Endothelial cell of umbilical vein (primary cell): ENCODE measurements around the gene SLC35F2. TPM values are rescaled to one million over a fixed set of nuclear protein-coding genes. Genes with fewer than 3 reads are reported as not detected.

Experiments
- BruUV-seq: library from RNA; stranded (reverse); fragments of 400-500 nt; replicated peaks from 2 replicates; lab custom pipeline; 2021; lab: Mats Ljungman, UMichigan
- CTCF ChIA-PET: fragments of 300-600, 350-600 bp; sonication (Branson Sonifier 250); formaldehyde crosslinking; loops from one replicate; lab custom pipeline; 2021; ENCODE audit warnings: antibody characterized with exemption, inconsistent platforms; lab: Charles Lee
- POLR2A ChIA-PET: fragments of 300-600, 350-600 bp; sonication (Branson Sonifier 250); formaldehyde crosslinking; loops from one replicate; lab custom pipeline; 2021; ENCODE audit warnings: antibody characterized with exemption, inconsistent platforms; lab: Charles Lee
- DNase-seq: peaks from one replicate; pipeline ENCODE4 v3.0.0-alpha.2; 2011; ENCODE audit warnings: low read depth, low spot score
- FAIRE-seq: peaks from 2 replicates; lab custom pipeline; 2011; peaks lifted over from hg19 to GRCh38; lab: Jason Lieb, UNC
- H2AFZ ChIP-seq: 2 replicates; pipeline ENCODE4 v1.6.0; 2012; ENCODE audit warnings: low read depth, low read length, control low read depth, inconsistent platforms
- H3K27ac ChIP-seq: 2 replicates; pipeline ENCODE4 v1.5.1; 2011; ENCODE audit warnings: low read depth, mild to moderate bottlenecking, control low read depth, low read length, moderate library complexity; ENCODE audit not compliant: insufficient read depth
- H3K27me3 ChIP-seq, 2 experiments: 2 replicates each; pipeline versions ENCODE4 v1.6.0 to v1.6.1; 2011; ENCODE audit warnings: low read length in 2 of 2, mixed read lengths in 1 of 2; ENCODE audit not compliant: control insufficient read depth in 2 of 2, insufficient read depth in 2 of 2
- H3K36me3 ChIP-seq, 2 experiments: 2 replicates in 1 of 2; 3 replicates in 1 of 2; pipeline ENCODE4 v1.5.1; 2011; ENCODE audit warnings: low read length in 2 of 2, mild to moderate bottlenecking in 1 of 2, moderate library complexity in 1 of 2; ENCODE audit not compliant: control insufficient read depth in 2 of 2, insufficient read depth in 2 of 2; ENCODE audit errors: extremely low read depth in 1 of 2
- H3K4me1 ChIP-seq: 3 replicates; pipeline ENCODE4 v1.5.1; 2011; ENCODE audit warnings: mild to moderate bottlenecking, low read length; ENCODE audit not compliant: control insufficient read depth, insufficient read depth; ENCODE audit errors: extremely low read depth
- H3K4me2 ChIP-seq: 2 replicates; pipeline ENCODE4 v1.6.1; 2011; ENCODE audit warnings: low read length, control low read depth, mixed read lengths; ENCODE audit not compliant: insufficient read depth
- H3K4me3 ChIP-seq, 3 experiments: fragments of 200-600 bp in 1 of 3; sonication (generic), shearing (Covaris generic) in 1 of 3; replicated peaks in 1 of 3; 2 replicates each; pipeline ENCODE4 v1.5.1; 2011 to 2016; ENCODE audit warnings: control low read depth in 3 of 3, low read length in 3 of 3, mild to moderate bottlenecking in 2 of 3, inconsistent platforms in 1 of 3, low read depth in 1 of 3, moderate library complexity in 1 of 3; ENCODE audit not compliant: insufficient read depth in 1 of 3
- H3K79me2 ChIP-seq: 2 replicates; pipeline ENCODE4 v1.6.0; 2012; ENCODE audit warnings: low read length, inconsistent platforms; ENCODE audit not compliant: control insufficient read depth, insufficient read depth
- H3K9ac ChIP-seq: replicated peaks from 2 replicates; pipeline ENCODE3; 2011; ENCODE audit warnings: low read length, control low read depth; ENCODE audit not compliant: insufficient read depth; ENCODE audit errors: extremely low read depth
- H3K9me1 ChIP-seq: replicated peaks from 3 replicates; pipeline ENCODE4 v1.6.0; 2011; ENCODE audit warnings: mild to moderate bottlenecking, low read length; ENCODE audit not compliant: control insufficient read depth, insufficient read depth; ENCODE audit errors: extremely low read depth
- H3K9me3 ChIP-seq: replicated peaks from 2 replicates; pipeline ENCODE4 v1.5.1; 2012; ENCODE audit warnings: low read length, inconsistent platforms; ENCODE audit not compliant: control insufficient read depth, insufficient read depth
- H4K20me1 ChIP-seq: replicated peaks from 2 replicates; pipeline ENCODE3; 2011; ENCODE audit warnings: mild to moderate bottlenecking, low read length; ENCODE audit not compliant: control insufficient read depth, insufficient read depth; ENCODE audit errors: extremely low read depth
- CTCF ChIP-seq, 2 donors: IDR thresholded peaks; 1 replicate in 1 of 2; 2 replicates in 1 of 2; pipeline ENCODE4 v1.5.1; 2011; ENCODE audit warnings: low read length in 2 of 2, mild to moderate bottlenecking in 2 of 2, moderate library complexity in 2 of 2, control low read depth in 1 of 2, inconsistent platforms in 1 of 2, low read depth in 1 of 2; ENCODE audit not compliant: insufficient read depth in 1 of 2; ENCODE audit errors: extremely low read depth in 1 of 2
- EZH2 ChIP-seq: IDR thresholded peaks from 2 replicates; pipeline ENCODE4 v1.6.1; 2012; ENCODE audit warnings: borderline replicate concordance, low read depth, mild to moderate bottlenecking, moderate library complexity, low read length, inconsistent platforms; ENCODE audit not compliant: severe bottlenecking
- FOS ChIP-seq: IDR thresholded peaks from 2 replicates; pipeline ENCODE4 v1.6.1; 2011; ENCODE audit warnings: mild to moderate bottlenecking, low read length, moderate library complexity, borderline replicate concordance; ENCODE audit not compliant: insufficient read depth
- GATA2 ChIP-seq: IDR thresholded peaks from 2 replicates; pipeline ENCODE4 v1.7.0; 2011; ENCODE audit warnings: low read depth, mild to moderate bottlenecking, moderate library complexity, mixed read lengths, low read length; ENCODE audit not compliant: insufficient read length, insufficient read depth
- JUN ChIP-seq: IDR thresholded peaks from 2 replicates; pipeline ENCODE4 v1.6.1; 2011; ENCODE audit warnings: borderline replicate concordance, low read depth; ENCODE audit not compliant: insufficient read length, insufficient read depth
- MAX ChIP-seq: IDR thresholded peaks from 2 replicates; pipeline ENCODE4 v1.6.1; 2011; ENCODE audit not compliant: insufficient read depth, insufficient read length
- MYC ChIP-seq: IDR thresholded peaks from one replicate; pipeline ENCODE4 v1.6.1; 2011; ENCODE audit warnings: mild to moderate bottlenecking, low read depth, low read length
- POLR2A ChIP-seq: IDR thresholded peaks from 2 replicates; pipeline ENCODE4 v1.6.1; 2012; ENCODE audit warnings: low read depth, mild to moderate bottlenecking, control low read depth, low read length
- POLR2AphosphoS5 ChIP-seq: IDR thresholded peaks from 2 replicates; pipeline ENCODE4 v1.6.1; 2012; ENCODE audit warnings: low read depth, mild to moderate bottlenecking, control low read depth, low read length, moderate library complexity; ENCODE audit not compliant: insufficient read depth
- dilution Hi-C: fragments of 300-500 bp; cut with MboI; formaldehyde crosslinking; loops from one replicate; pipeline ENCODE4 v1.15.0; 2019; ENCODE audit warnings: low sequenced_read_pairs; ENCODE audit not compliant: extremely low pct_ligation_motif_present
- intact Hi-C: fragments of 100-400 bp; cut with micrococcal nuclease; formaldehyde crosslinking; loops from one replicate; pipeline ENCODE4 v1.10.0; 2022
- polyA plus RNA-seq, 4 experiments: library from polyadenylated mRNA; depleted of rRNA in 3 of 4; stranded (reverse) in 3 of 4; unstranded in 1 of 4; fragments of >200 nt; gene quantifications; 2 replicates each; pipeline versions ENCODE4 v1.2.1 to v1.2.3, GENCODE V29; 2011 to 2012; ENCODE audit warnings: missing spikeins in 1 of 4
- total RNA-seq: library from RNA; stranded (reverse); gene quantifications from 2 replicates; pipeline ENCODE4 v1.2.3, GENCODE V29; 2021

The SLC35F2 gene
- total and polyA plus RNA-seq, 2 donors (not counting 3 experiments of a cell fraction or from before 2014, with no cell fraction given), result 41.0 to 59.7 TPM

GRCh38 chr11:107848345-107848744 is 10.2 kb downstream of the SLC35F2 start:
- BruUV-seq, result no TSS peak
- H2AFZ ChIP-seq, result no peak overlapping the region
- ChIA-PET POLR2A (no interaction called here), CTCF (interaction anchor here (1.0 kb wide), 1 partner anchor 12 kb away, joined by 3 read pairs; no protein-coding TSS in a partner anchor)
- H3K9me3 ChIP-seq, result no peaks in the 10 kb centered on the region
- no peaks in the 10 kb centered on the region for H3K36me3 ChIP-seq
- H4K20me1 ChIP-seq, result no peaks in the 10 kb centered on the region
- H3K79me2 ChIP-seq, result peaks cover 93% of the 10 kb centered on the region
- no peak overlapping the region for H3K9ac ChIP-seq
- H3K4me3 ChIP-seq, result no peak overlapping the region
- H3K4me1 ChIP-seq, result no peaks in the 10 kb centered on the region
- DNase-seq, result no peak
- TF ChIP-seq POLR2AphosphoS5 (no peak), CTCF (IDR thresholded peaks at IDR 0.05; ENCODE audit: extremely low read depth in 1 of 2, insufficient read depth in 1 of 2, low read depth in 1 of 2, low read length in 2 of 2) (no peak), EZH2 (no peak), MYC (no peak)
- H3K27me3 ChIP-seq, result no peaks in the 10 kb centered on the region
- no peaks in the 10 kb centered on the region for H3K9me1 ChIP-seq
- intact Hi-C loops (loop anchor here (10.0 kb wide), 1 partner anchor 376 kb away; the partner anchor contains the start of genes ATM and NPAT), dilution Hi-C loops (no loop called here)
- H3K27ac ChIP-seq, result no peak overlapping the region
- H3K4me2 ChIP-seq, result no peak overlapping the region
- no peak for FAIRE-seq

GRCh38 chr11:107847184-107847583 is 11.4 kb downstream of the SLC35F2 start:
- CTCF ChIA-PET, result interaction anchor here (0.9 to 1.2 kb wide), 2 partner anchors 9 to 26 kb away, joined by 3 to 4 read pairs; no protein-coding TSS in a partner anchor
- H3K79me2 ChIP-seq, result peaks cover 95% of the 10 kb centered on the region
- H3K27ac ChIP-seq, result no peak overlapping the region
- intact Hi-C loops (loop anchor here (2.0 to 10.0 kb wide), 2 partner anchors 42 to 378 kb away; partner anchors contain the start of genes ATM and NPAT), dilution Hi-C loops (no loop called here)
- no peak overlapping the region for H3K4me3 ChIP-seq
- no peak overlapping the region for H3K4me2 ChIP-seq
- DNase-seq (no peak), FAIRE-seq (no peak)
- POLR2A ChIA-PET, result no interaction called here
- TF ChIP-seq POLR2A, result no peak
- TF ChIP-seq POLR2AphosphoS5, result no peak
- no peak for TF ChIP-seq JUN
- no peak for TF ChIP-seq CTCF (IDR thresholded peaks at IDR 0.05; ENCODE audit: extremely low read depth in 1 of 2, insufficient read depth in 1 of 2, low read depth in 1 of 2, low read length in 2 of 2)
- no peak for TF ChIP-seq GATA2
- no peak for TF ChIP-seq FOS
- no peak for TF ChIP-seq MAX
- TF ChIP-seq EZH2, result no peak
- no peak for TF ChIP-seq MYC
- no peaks in the 10 kb centered on the region for H3K27me3 ChIP-seq
- H3K4me1 ChIP-seq, result peaks cover 9% of the 10 kb centered on the region
- H4K20me1 ChIP-seq, result no peaks in the 10 kb centered on the region
- no peaks in the 10 kb centered on the region for H3K36me3 ChIP-seq
- H3K9me1 ChIP-seq, result no peaks in the 10 kb centered on the region
- no TSS peak for BruUV-seq
- H3K9ac ChIP-seq, result no peak overlapping the region
- H2AFZ ChIP-seq, result no peak overlapping the region
- H3K9me3 ChIP-seq, result no peaks in the 10 kb centered on the region
